Pancreas (tissue), 10 donors: Measurements from ENCODE around the gene SRRM1. TPM values are rescaled to one million over a fixed set of nuclear protein-coding genes. Genes with fewer than 3 reads are reported as not detected.

Experiments used
- ATAC-seq, 4 donors: fragments of 200-7000 bp; cut with Tn5 transposase; one replicate each; pipeline versions ENCODE4 v1.8.0 to v1.9.1; 2020; ENCODE audit warnings: mild to moderate bottlenecking in 4 of 4, moderate library complexity in 4 of 4
- DNase-seq, 6 donors: peaks; one replicate each; pipeline ENCODE4 v3.0.0-alpha.2; 2020
- FAIRE-seq: peaks from 2 replicates; lab custom pipeline; 2012; peaks lifted over from hg19 to GRCh38; lab: Jason Lieb, UNC
- H3K27ac ChIP-seq, 4 donors: fragments of 200-600 bp; sonication (generic); 1 replicate in 3 of 4; 2 replicates in 1 of 4; pipeline versions ENCODE4 v1.5.0 to v1.8.0; 2020
- H3K27me3 ChIP-seq, 4 donors: fragments of 200-600 bp; one replicate each; pipeline ENCODE4 v1.8.0; 2021
- H3K36me3 ChIP-seq, 3 donors: fragments of 200-600 bp; sonication (generic) in 1 of 3; one replicate each; pipeline versions ENCODE4 v1.5.0 to v1.8.0; 2020 to 2021
- H3K4me1 ChIP-seq, 3 donors: fragments of 200-600 bp; one replicate each; pipeline ENCODE4 v1.8.0; 2021
- H3K4me3 ChIP-seq, 4 donors: fragments of 200-600 bp; sonication (generic) in 2 of 4; one replicate each; pipeline versions ENCODE4 v1.5.0 to v1.8.0; 2020 to 2021
- H3K9me3 ChIP-seq, 4 donors: fragments of 200-600 bp; one replicate each; pipeline ENCODE4 v1.8.0; 2021
- WGBS, 2 donors: extraction: QIAGEN DNeasy Blood & Tissue Kit; methylation state at CpG; one replicate each; pipeline ENCODE4 v1.1.7; 2013; 5-methylcytosine and 5-hydroxymethylcytosine counted together
- intact Hi-C, 3 donors: fragments of 100-400 bp; cut with DNase I; formaldehyde crosslinking; loops; one replicate each; pipeline versions ENCODE4 v1.11.1 to v1.14.2; 2022
- polyA plus RNA-seq, 2 donors: library from polyadenylated mRNA; stranded (reverse); fragments of 200-250 nt; gene quantifications; one replicate each; pipeline ENCODE4 v1.2.3, GENCODE V29; 2013
- total RNA-seq, 6 donors: library from RNA; stranded (reverse); fragmentation: NEBNext Ultra II Directional in 4 of 6; extraction: Animal tissue kit (Norgen Biotek cat#: 25700) in 4 of 6; gene quantifications; one replicate each; pipeline versions ENCODE4 v1.2.1 to v1.2.4, GENCODE V29; 2021 to 2023
- TF ChIP-seq, protein P1 (sequence below), 4 donors: fragments of 200-600 bp; sonication (generic) in 3 of 4; IDR thresholded peaks; one replicate each; pipeline versions ENCODE4 v1.5.0 to v1.8.0; 2021; ENCODE audit warnings: antibody characterized with exemption in 4 of 4
- donor health status: healthy with polysubstance abuse.
- donor health status: DM: no; HTN: no; CAD: no; lungs with moderate emphysema.
- donor health status: DM: no; HTN: no; CAD: no.
- donor health status: control.
- donor health status: control.
- donor health status: Bipolar disorder and iron deficiency.
- donor health status: DM: yes; HTN: yes; CAD: no.
- donor health status: DM: no; HTN: no; CAD: no.
- donor health status: DM: no; HTN: no; CAD: no.
- donor health status: DM: yes; HTN: yes; CAD: no.

SRRM1 gene
- total and polyA plus RNA-seq, 8 donors = 34.3 to 71.3 (median 55.3) TPM

DNA sequence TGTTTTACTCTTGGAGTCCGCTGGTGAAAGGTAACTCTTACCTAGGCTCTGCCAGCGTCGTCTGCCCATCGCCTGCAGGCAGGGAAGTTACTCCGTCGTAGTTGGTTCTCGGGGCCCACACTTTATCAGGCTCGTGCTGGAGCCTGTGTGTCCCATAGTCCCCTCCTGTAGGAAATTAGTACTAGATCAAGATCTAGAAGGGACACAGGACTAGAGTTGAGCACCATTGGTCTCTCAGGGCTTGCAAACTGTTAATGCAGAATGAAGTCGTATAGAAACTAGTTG, 940 bp downstream of the SRRM1 start:
- TF ChIP-seq, protein P1, sequence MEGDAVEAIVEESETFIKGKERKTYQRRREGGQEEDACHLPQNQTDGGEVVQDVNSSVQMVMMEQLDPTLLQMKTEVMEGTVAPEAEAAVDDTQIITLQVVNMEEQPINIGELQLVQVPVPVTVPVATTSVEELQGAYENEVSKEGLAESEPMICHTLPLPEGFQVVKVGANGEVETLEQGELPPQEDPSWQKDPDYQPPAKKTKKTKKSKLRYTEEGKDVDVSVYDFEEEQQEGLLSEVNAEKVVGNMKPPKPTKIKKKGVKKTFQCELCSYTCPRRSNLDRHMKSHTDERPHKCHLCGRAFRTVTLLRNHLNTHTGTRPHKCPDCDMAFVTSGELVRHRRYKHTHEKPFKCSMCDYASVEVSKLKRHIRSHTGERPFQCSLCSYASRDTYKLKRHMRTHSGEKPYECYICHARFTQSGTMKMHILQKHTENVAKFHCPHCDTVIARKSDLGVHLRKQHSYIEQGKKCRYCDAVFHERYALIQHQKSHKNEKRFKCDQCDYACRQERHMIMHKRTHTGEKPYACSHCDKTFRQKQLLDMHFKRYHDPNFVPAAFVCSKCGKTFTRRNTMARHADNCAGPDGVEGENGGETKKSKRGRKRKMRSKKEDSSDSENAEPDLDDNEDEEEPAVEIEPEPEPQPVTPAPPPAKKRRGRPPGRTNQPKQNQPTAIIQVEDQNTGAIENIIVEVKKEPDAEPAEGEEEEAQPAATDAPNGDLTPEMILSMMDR (IDR thresholded peaks at IDR 0.05) = no peak
- 0 to 1% methylated on average over 9 of the region's 9 CpGs for WGBS, 2 donors
- Histone ChIP-seq H3K4me3 (peak overlapping the region; percentile 66 to 91 (median 86)), H3K4me1 (peaks cover 8 to 21% (median 14%) of the 10 kb centered on the region in 3 donors), H3K27me3 (no peaks in the 10 kb centered on the region), H3K9me3 (no peaks in the 10 kb centered on the region), H3K36me3 (peaks cover 0 to 25% (median 16%) of the 10 kb centered on the region in 3 donors), H3K27ac (peak overlapping the region in 3 of 4 donors; percentile 75 to 100 (median 85))
- intact Hi-C loops = no loop called here
- peak in 1 of 6 donors; percentile 60 for DNase-seq
- no peak for ATAC-seq
- FAIRE-seq = no peak

DNA sequence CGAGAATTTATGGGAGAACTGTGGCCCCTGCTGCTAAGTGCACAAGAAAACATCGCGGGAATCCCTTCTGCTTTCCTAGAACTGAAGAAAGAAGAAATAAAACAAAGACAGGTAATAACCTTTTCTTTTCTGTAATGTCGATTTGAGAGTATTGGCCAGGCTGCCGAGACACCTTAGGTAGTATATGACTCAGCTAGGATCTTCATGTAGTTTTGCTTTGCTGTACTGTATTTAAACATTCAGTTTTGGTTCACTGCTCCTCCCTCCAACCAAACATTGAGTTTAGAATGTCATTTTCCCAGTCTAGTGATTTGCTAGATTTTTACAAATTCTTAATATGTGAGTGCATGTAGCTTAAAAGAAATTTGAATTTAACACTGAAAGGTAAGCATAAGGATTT, 5.8 kb downstream of the SRRM1 start:
- Histone ChIP-seq H3K27ac (no peak overlapping the region), H3K4me3 (no peak overlapping the region), H3K36me3 (peaks cover 12 to 74% (median 57%) of the 10 kb centered on the region in 3 donors), H3K9me3 (no peaks in the 10 kb centered on the region), H3K27me3 (no peaks in the 10 kb centered on the region), H3K4me1 (peaks cover 8 to 14% (median 8%) of the 10 kb centered on the region in 3 donors)
- TF ChIP-seq, protein P1 (IDR thresholded peaks at IDR 0.05) = no peak
- FAIRE-seq (no peak), DNase-seq (no peak), ATAC-seq (no peak)
- intact Hi-C loops = no loop called here
- WGBS, 2 donors = 95% methylated on average over 5 of the region's 5 CpGs

DNA sequence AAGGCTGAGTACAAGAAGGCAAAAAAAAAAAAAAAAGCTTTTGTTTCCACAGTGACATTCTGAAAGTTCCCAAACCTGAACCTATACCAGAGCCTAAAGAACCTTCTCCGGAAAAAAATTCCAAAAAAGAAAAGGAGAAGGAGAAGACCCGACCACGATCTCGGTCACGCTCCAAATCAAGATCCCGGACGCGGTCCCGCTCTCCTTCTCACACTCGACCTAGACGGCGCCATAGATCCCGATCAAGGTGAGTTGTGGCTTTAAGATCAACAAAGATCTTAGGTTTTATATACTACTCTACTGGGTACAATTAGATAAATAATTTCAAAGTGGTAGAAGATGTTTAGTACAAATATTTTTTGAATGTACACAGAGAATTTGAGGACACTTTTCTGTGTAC, 9.3 kb downstream of the SRRM1 start:
- TF ChIP-seq, protein P1 (IDR thresholded peaks at IDR 0.05) = no peak
- FAIRE-seq = no peak
- Histone ChIP-seq H3K4me3 (no peak overlapping the region), H3K36me3 (peaks cover 15 to 96% (median 74%) of the 10 kb centered on the region in 3 donors), H3K4me1 (peaks cover 2 to 13% (median 4%) of the 10 kb centered on the region in 3 donors), H3K9me3 (no peaks in the 10 kb centered on the region), H3K27ac (no peak overlapping the region), H3K27me3 (no peaks in the 10 kb centered on the region)
- intact Hi-C loops = no loop called here
- ATAC-seq = no peak
- 92 to 94% methylated on average over 13 of the region's 13 CpGs for WGBS, 2 donors
- no peak for DNase-seq

DNA sequence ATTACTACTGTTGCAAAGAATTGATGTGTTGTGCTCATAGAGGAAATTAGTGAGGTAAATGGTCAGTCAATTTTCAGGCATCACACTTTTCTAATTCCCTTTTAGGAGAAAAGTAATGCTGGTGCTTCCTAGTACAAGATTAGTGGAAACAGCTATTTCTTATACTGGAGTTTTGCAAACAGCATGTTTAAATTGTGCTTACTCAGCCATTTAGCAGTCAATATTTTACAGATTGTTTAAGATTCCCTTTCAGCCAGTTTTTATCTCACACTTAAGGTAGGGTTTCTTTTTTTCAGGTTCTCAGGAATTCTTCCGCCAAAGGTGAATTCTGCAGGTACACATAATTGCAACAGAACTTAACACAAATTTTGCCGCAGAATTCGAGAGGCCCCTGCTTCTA, 10.9 kb downstream of the SRRM1 start:
- Histone ChIP-seq H3K36me3 (peaks cover 15 to 80% (median 70%) of the 10 kb centered on the region in 3 donors), H3K27ac (no peak overlapping the region), H3K4me3 (no peak overlapping the region), H3K9me3 (no peaks in the 10 kb centered on the region), H3K27me3 (no peaks in the 10 kb centered on the region), H3K4me1 (peaks cover 4 to 14% (median 7%) of the 10 kb centered on the region in 3 donors)
- DNase-seq (no peak), FAIRE-seq (no peak), ATAC-seq (no peak)
- intact Hi-C loops = no loop called here
- 95 to 98% methylated on average over 3 of the region's 3 CpGs for WGBS, 2 donors
- TF ChIP-seq, protein P1 (IDR thresholded peaks at IDR 0.05) = no peak

DNA sequence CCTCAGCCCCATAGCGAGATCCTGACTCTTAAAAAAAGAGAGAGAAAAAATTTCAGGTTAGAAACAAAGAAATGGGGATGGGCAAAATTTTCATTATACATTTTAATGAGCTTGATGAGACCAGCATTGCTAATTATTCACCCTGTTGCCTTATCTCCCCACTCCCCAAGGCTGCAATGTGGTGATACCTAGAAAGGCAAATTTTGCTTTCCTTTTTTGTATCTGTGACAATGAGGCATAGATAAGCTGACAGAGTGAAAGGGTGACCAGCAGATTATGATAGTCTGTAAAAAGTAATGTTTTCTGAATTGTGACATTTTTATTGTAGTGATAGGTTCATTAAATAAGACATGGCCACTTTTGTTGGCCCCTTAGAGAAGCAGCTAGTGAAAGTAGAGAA, 12.9 kb downstream of the SRRM1 start:
- Histone ChIP-seq H3K4me3 (no peak overlapping the region), H3K9me3 (no peaks in the 10 kb centered on the region), H3K4me1 (peaks cover 4 to 14% (median 7%) of the 10 kb centered on the region in 3 donors), H3K36me3 (peaks cover 20 to 65% (median 53%) of the 10 kb centered on the region in 3 donors), H3K27ac (no peak overlapping the region), H3K27me3 (no peaks in the 10 kb centered on the region)
- WGBS, 2 donors = 95 to 100% methylated on average over 1 of the region's 1 CpG
- DNase-seq (no peak), FAIRE-seq (no peak), ATAC-seq (no peak)
- TF ChIP-seq, protein P1 (IDR thresholded peaks at IDR 0.05) = no peak
- intact Hi-C loops = no loop called here
